ENCODE data around the gene GIPC1. TPM values are rescaled to one million over a fixed set of nuclear protein-coding genes. Genes with fewer than 3 reads are reported as not detected.

The GIPC1 gene
- total and polyA plus RNA-seq, 9 of the 15 experiments (the other 6 are each of a cell fraction or from before 2014, with no cell fraction given): 0.49 to 54.7 (median 24.8) TPM

- no peak for TF ChIP-seq MTF1 (CRISPR knock-in tag; IDR thresholded peaks at IDR 0.05; ENCODE audit: borderline replicate concordance)
- TF ChIP-seq ZNF75A (CRISPR knock-in tag; IDR thresholded peaks at IDR 0.05): no peak
- no peak for TF ChIP-seq ZMIZ1 (IDR thresholded peaks at IDR 0.05; ENCODE audit: low read depth in 2 of 2, low read length in 2 of 2)
- TF ChIP-seq MLLT1 (IDR thresholded peaks at IDR 0.05): no peak
- no peak for TF ChIP-seq ZNF785 (CRISPR knock-in tag; IDR thresholded peaks at IDR 0.05)
- no peak for TF ChIP-seq HNRNPK (IDR thresholded peaks at IDR 0.05; ENCODE audit: low read depth, low read length, poor library complexity, severe bottlenecking)
- no peak for TF ChIP-seq SNAPC5 (CRISPR knock-in tag; IDR thresholded peaks at IDR 0.05)
- no peak for TF ChIP-seq ARID3A (IDR thresholded peaks at IDR 0.05; ENCODE audit: borderline replicate concordance, low read depth, low read length)
- TF ChIP-seq ZNF232 (CRISPR knock-in tag; IDR thresholded peaks at IDR 0.05): no peak
- no peak for TF ChIP-seq GMEB1 (CRISPR knock-in tag; IDR thresholded peaks at IDR 0.05)
- TF ChIP-seq ZFPM2 (CRISPR knock-in tag; IDR thresholded peaks at IDR 0.05): no peak
- no peak for TF ChIP-seq TAF9B (IDR thresholded peaks at IDR 0.05; ENCODE audit: partially characterized antibody)
- no peak for TF ChIP-seq XRCC4 (IDR thresholded peaks at IDR 0.05; ENCODE audit: extremely low read depth, insufficient read depth, insufficient read length)
- TF ChIP-seq EP400 (IDR thresholded peaks at IDR 0.05): 0 out of 2 replicates have a peak, but pooled peaks have one; percentile 42
- no peak for TF ChIP-seq NR4A1 (CRISPR knock-in tag; IDR thresholded peaks at IDR 0.05)
- TF ChIP-seq NR4A1 (tag; IDR thresholded peaks at IDR 0.05): peak; percentile 71; the same call in 1 of the 2 replicates
- no peak for TF ChIP-seq DIDO1 (tag; IDR thresholded peaks at IDR 0.05; ENCODE audit: low read depth)
- TF ChIP-seq ZBTB2 (IDR thresholded peaks at IDR 0.05): no peak
- no peak for TF ChIP-seq HDAC3 (IDR thresholded peaks at IDR 0.05; ENCODE audit: borderline replicate concordance, partially characterized antibody)
Observed at GRCh38 chr19:14440049-14440448, 55.9 kb downstream of the GIPC1 start (continued).

Data from K562 (cell line).